ENCODE results near the gene METTL27. TPM values are rescaled to one million over a fixed set of nuclear protein-coding genes. Genes with fewer than 3 reads are reported as not detected.

Gene METTL27
- total and polyA plus RNA-seq, 2 of the 8 experiments (the other 6 are each of a cell fraction or from before 2014, with no cell fraction given) = 6.2 to 12.0 TPM

DNA sequence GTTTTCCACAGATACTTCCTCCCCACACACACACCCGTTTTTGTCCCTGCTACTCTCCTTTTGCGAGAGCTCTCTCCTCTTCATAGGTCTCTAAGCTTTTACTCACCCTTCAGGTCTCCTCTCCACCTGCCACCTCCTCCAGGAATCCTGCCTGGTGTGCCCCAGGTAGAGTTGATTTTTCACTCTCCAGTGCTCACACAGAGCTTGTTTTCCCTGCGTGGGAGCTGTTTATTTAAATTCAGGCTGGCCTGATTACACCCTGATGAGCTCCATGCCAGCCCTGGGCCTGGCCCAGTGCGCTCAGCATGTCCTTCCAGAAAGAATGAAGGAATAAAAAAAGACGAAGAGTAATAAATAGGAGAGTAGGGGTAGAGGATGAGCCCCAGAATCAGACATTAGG, 19.1 kb downstream of the METTL27 start (continued):
- TF ChIP-seq, protein P1, sequence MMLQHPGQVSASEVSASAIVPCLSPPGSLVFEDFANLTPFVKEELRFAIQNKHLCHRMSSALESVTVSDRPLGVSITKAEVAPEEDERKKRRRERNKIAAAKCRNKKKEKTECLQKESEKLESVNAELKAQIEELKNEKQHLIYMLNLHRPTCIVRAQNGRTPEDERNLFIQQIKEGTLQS (IDR thresholded peaks at IDR 0.05; ENCODE audit: insufficient read depth, low read depth, low read length) = no peak
- TF ChIP-seq SRF (IDR thresholded peaks at IDR 0.05; ENCODE audit: low read depth, low read length) = no peak

Measured in H1 (cell line).